GM12872 (cell line): ENCODE data around the gene IFI44L.

Experiments used
- TF ChIP-seq, protein P1 (sequence below): IDR thresholded peaks from 3 replicates; pipeline ENCODE4 v1.5.1; 2011; ENCODE audit warnings: low read depth, mild to moderate bottlenecking, low read length, moderate library complexity; ENCODE audit not compliant: insufficient read depth

IFI44L gene

DNA sequence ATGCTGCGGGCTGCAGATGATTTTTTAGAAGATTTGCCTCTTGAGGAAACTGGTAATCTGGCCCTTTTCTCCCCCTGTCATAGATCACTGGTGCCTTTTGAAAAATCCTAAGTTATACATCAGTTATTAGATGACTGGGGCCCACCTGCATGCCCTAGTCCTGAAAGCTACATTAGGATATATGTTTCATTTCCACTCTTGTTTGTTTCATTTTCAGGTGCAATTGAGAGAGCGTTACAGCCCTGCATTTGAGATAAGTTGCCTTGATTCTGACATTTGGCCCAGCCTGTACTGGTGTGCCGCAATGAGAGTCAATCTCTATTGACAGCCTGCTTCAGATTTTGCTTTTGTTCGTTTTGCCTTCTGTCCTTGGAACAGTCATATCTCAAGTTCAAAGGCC lies 21.3 kb downstream of the IFI44L start:
- TF ChIP-seq, protein P1, sequence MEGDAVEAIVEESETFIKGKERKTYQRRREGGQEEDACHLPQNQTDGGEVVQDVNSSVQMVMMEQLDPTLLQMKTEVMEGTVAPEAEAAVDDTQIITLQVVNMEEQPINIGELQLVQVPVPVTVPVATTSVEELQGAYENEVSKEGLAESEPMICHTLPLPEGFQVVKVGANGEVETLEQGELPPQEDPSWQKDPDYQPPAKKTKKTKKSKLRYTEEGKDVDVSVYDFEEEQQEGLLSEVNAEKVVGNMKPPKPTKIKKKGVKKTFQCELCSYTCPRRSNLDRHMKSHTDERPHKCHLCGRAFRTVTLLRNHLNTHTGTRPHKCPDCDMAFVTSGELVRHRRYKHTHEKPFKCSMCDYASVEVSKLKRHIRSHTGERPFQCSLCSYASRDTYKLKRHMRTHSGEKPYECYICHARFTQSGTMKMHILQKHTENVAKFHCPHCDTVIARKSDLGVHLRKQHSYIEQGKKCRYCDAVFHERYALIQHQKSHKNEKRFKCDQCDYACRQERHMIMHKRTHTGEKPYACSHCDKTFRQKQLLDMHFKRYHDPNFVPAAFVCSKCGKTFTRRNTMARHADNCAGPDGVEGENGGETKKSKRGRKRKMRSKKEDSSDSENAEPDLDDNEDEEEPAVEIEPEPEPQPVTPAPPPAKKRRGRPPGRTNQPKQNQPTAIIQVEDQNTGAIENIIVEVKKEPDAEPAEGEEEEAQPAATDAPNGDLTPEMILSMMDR: no peak

DNA sequence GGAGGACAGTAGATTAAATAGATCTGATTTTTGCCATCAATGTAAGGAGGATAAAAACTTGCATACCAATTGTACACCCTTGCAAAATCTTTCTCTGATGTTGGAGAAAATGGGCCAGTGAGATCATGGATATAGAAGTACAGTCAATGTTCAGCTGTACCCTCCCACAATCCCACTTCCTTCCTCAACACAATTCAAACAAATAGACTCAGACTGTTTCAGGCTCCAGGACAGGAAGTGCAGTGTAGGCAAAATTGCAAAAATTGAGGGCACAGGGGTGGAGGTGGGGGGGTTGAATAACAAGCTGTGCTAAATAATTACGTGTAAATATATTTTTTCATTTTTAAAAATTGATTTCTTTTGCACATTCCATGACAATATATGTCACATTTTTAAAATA lies 25.5 kb downstream of the IFI44L start:
- TF ChIP-seq, protein P1: no peak

DNA sequence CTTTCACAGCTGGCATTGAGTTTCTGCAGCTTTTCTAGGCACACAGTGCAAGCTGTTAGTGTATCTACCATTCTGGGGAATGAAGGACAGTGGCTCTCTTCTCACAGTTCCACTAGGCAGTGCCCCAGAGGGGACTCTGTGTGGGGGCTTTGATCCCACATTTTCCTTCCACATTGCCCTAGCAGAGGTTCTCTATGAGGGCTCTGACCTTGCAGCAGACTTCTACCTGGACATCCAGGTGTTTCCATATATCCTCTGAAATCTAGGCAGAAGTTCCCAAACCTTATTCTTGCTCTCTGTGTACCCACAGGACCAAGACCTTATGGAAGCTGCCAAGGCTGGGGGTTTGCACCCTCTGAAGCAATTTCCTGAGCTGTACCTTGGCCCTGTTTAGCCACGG lies 27.0 kb downstream of the IFI44L start:
- TF ChIP-seq, protein P1: no peak

DNA sequence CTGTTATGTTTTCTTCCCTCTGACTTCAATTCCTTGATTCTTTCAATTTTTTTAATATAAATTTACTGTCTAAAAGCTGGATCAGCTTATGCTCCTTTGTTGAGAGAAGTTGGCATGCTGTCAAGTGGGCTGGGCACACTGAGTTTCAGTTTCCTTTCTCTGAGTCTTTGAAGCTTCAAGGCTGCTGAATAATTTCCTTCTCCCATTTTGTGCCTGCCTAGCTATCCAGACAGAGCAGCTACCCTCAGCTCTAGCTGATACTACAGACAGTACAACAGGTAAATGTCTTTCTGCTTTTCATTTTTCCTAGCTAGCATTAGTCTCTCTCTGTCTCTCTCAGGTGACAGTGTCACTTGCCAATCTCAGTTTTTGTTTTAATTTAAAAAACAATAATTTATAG lies 29.4 kb downstream of the IFI44L start, which contains the start of gene IFI44:
IFI44 (plus strand) TSS at position 204 of the 400 bp plus-strand sequence. CDS start 365 bp downstream, outside the sequence.
- TF ChIP-seq, protein P1: no peak

DNA sequence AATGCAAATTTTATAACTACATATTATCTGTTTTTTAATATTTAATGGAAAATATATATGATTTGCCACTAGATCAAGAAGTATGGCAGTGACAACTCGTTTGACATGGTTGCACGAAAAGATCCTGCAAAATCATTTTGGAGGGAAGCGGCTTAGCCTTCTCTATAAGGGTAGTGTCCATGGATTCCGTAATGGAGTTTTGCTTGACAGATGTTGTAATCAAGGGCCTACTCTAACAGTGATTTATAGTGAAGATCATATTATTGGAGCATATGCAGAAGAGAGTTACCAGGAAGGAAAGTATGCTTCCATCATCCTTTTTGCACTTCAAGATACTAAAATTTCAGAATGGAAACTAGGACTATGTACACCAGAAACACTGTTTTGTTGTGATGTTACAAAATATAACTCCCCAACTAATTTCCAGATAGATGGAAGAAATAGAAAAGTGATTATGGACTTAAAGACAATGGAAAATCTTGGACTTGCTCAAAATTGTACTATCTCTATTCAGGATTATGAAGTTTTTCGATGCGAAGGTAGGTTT lies 29.9 kb downstream of the IFI44L start:
- TF ChIP-seq, protein P1: no peak

DNA sequence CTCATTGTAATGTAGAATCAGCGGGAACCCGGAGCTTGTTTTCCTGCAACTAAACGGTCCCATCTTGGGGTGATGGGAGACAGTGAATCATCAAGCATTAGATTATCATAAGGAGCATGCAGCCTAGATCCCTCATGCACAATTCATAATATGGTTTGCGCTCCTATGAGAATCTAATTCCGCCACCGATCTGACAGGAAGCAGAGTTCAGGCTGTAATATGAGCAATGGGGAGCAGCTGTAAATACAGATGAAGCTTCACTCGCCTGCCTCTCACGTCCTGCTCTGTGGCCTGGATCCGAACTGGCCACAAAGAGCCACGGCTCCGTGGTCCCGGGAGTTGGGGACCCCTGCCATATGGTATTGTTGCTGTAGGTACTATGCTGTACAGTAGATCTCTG lies 31.0 kb downstream of the IFI44L start:
- TF ChIP-seq, protein P1: no peak

DNA sequence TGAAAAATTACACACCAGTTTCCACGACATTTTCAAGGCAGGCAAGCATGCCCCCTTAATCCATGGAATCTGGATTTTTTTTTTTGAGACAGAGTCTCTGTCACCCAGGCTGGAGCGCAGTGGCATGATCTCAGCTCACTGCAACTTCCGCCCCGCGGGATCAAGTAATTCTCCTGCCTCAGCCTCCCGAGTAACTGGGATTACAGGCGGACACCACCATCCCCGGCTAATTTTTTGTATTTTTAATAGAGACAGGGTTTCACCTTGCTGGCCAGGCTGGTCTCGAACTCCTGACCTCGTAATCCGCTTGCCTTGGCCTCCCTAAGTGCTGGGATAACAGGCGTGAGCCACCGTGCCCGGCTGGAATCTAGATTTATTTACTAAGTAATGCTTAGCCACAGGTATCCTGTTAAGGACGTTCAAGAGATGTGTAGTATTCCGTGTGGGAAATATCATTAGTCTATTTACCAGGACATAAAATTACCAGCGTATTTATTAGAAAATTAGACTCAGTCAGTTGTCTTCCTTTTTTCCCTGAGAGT lies 31.8 kb downstream of the IFI44L start:
- TF ChIP-seq, protein P1: no peak
